ENCODE results near the gene AP4S1.

DNA sequence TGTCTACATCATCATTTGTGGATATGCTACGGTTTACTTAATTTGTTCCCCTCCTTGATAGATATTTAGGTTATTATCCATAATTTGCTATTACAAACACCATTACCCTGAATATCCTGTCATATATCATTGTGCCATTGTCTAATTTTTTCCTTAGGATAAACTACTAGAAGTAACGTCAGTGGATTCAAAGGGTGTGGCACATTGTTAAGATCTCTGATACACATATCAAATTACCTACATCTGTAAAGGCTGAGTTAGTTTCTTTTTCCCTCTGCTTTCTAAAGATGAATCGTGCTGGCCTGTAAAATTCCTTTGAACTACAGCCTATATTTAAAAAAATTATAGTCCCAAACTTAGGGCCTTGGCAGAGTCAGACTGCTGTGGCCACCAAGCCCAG lies 54.6 kb downstream of the AP4S1 start:
- TF ChIP-seq, protein P1, sequence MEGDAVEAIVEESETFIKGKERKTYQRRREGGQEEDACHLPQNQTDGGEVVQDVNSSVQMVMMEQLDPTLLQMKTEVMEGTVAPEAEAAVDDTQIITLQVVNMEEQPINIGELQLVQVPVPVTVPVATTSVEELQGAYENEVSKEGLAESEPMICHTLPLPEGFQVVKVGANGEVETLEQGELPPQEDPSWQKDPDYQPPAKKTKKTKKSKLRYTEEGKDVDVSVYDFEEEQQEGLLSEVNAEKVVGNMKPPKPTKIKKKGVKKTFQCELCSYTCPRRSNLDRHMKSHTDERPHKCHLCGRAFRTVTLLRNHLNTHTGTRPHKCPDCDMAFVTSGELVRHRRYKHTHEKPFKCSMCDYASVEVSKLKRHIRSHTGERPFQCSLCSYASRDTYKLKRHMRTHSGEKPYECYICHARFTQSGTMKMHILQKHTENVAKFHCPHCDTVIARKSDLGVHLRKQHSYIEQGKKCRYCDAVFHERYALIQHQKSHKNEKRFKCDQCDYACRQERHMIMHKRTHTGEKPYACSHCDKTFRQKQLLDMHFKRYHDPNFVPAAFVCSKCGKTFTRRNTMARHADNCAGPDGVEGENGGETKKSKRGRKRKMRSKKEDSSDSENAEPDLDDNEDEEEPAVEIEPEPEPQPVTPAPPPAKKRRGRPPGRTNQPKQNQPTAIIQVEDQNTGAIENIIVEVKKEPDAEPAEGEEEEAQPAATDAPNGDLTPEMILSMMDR (conservative IDR thresholded peaks at IDR 0.05; ENCODE audit: low read length) = no peak
- TF ChIP-seq EZH2phosphoT487 (IDR thresholded peaks at IDR 0.05; ENCODE audit: borderline replicate concordance) = no peak

Measured in Loucy (cell line).